ENCODE data around the gene CCDC9B.

- TF ChIP-seq, protein P1, sequence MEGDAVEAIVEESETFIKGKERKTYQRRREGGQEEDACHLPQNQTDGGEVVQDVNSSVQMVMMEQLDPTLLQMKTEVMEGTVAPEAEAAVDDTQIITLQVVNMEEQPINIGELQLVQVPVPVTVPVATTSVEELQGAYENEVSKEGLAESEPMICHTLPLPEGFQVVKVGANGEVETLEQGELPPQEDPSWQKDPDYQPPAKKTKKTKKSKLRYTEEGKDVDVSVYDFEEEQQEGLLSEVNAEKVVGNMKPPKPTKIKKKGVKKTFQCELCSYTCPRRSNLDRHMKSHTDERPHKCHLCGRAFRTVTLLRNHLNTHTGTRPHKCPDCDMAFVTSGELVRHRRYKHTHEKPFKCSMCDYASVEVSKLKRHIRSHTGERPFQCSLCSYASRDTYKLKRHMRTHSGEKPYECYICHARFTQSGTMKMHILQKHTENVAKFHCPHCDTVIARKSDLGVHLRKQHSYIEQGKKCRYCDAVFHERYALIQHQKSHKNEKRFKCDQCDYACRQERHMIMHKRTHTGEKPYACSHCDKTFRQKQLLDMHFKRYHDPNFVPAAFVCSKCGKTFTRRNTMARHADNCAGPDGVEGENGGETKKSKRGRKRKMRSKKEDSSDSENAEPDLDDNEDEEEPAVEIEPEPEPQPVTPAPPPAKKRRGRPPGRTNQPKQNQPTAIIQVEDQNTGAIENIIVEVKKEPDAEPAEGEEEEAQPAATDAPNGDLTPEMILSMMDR (IDR thresholded peaks at IDR 0.05) = no peak
- TF ChIP-seq POLR2A (IDR thresholded peaks at IDR 0.05) (no peak), POLR2AphosphoS5 (IDR thresholded peaks at IDR 0.05) (no peak)
Measured at GRCh38 chr15:40298216-40298935, 42.4 kb downstream of the CCDC9B start.

Data from upper lobe of left lung (tissue), 4 donors.